ENCODE data around the gene TMPRSS11A. TPM values are rescaled to one million over a fixed set of nuclear protein-coding genes. Genes with fewer than 3 reads are reported as not detected.

TMPRSS11A gene
- total RNA-seq, 2 donors from 2014 or later, result not detected

- no peak for ATAC-seq (replicated peaks in 1 of 2)
- no peak overlapping the region for H3K27ac Mint-ChIP-seq
- peaks cover 6% of the 10 kb centered on the region for H3K27me3 Mint-ChIP-seq (ENCODE audit: low read depth)
- H3K36me3 Mint-ChIP-seq (ENCODE audit: insufficient read depth in 2 of 2), result no peaks in the 10 kb centered on the region
- no peak for DNase-seq
- H3K9me3 Mint-ChIP-seq, result peaks cover 0 to 3% of the 10 kb centered on the region in 2 donors
- no peak overlapping the region for H3K4me3 Mint-ChIP-seq
- H3K4me1 Mint-ChIP-seq (ENCODE audit: low read depth), result no peaks in the 10 kb centered on the region
Observed at GRCh38 chr4:67933755-67934154, 29.5 kb downstream of the TMPRSS11A start.

- Mint-ChIP-seq H3K4me3 (no peak overlapping the region), H3K9me3 (peaks cover 0 to under 1% of the 10 kb centered on the region in 2 donors), H3K27me3 (ENCODE audit: low read depth) (peaks cover under 1% of the 10 kb centered on the region), H3K27ac (no peak overlapping the region), H3K36me3 (ENCODE audit: insufficient read depth in 2 of 2) (no peaks in the 10 kb centered on the region), H3K4me1 (ENCODE audit: low read depth) (no peaks in the 10 kb centered on the region)
- no peak for DNase-seq
- no peak for ATAC-seq (replicated peaks in 1 of 2)
Observed at GRCh38 chr4:67933038-67933437, 30.3 kb downstream of the TMPRSS11A start.

DNA sequence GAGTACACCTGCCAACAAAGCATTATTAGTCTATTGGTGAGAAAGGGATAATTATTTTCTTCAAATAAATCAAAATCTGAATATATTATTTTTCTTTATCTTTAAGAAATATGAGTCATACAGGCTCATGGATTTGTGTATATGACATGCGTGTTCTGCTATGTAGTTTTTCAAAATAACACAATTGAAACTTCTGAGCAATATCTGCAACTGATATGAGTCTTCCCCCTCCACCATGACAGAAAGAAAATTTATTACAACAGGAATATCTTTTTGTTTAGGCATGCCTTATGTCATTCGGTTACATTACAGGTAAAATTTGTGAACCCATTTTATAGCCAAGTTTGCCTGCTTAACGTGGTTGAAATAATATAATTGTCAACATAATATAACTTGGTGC, 32.0 kb downstream of the TMPRSS11A start:
- Mint-ChIP-seq H3K9me3 (no peaks in the 10 kb centered on the region), H3K36me3 (ENCODE audit: insufficient read depth in 2 of 2) (no peaks in the 10 kb centered on the region), H3K27me3 (ENCODE audit: low read depth) (no peaks in the 10 kb centered on the region), H3K4me3 (no peak overlapping the region), H3K4me1 (ENCODE audit: low read depth) (no peaks in the 10 kb centered on the region), H3K27ac (no peak overlapping the region)
- ATAC-seq (replicated peaks in 1 of 2) (no peak), DNase-seq (no peak)

DNA sequence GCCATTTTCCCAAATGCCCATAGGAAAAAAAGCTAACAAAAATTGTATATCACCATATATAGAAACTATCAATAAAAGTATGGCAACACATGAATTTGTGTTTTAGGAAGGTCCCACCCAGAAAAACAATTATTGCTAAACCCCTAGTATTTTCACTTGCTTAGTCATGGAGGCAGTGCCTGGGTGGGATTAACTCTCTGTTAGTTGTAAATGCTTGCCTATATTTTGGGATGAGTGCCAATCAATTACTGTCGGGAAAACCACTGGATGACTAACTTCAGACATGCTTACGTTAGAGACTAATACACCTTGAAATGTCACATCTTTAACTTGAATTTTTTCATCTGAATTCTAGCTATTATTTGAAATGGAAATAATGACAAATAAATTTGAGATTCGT, 33.9 kb downstream of the TMPRSS11A start:
- Mint-ChIP-seq H3K27ac (no peak overlapping the region), H3K4me1 (ENCODE audit: low read depth) (no peaks in the 10 kb centered on the region), H3K36me3 (ENCODE audit: insufficient read depth in 2 of 2) (no peaks in the 10 kb centered on the region), H3K9me3 (no peaks in the 10 kb centered on the region), H3K27me3 (ENCODE audit: low read depth) (no peaks in the 10 kb centered on the region), H3K4me3 (no peak overlapping the region)
- DNase-seq (no peak), ATAC-seq (replicated peaks in 1 of 2) (no peak)

DNA sequence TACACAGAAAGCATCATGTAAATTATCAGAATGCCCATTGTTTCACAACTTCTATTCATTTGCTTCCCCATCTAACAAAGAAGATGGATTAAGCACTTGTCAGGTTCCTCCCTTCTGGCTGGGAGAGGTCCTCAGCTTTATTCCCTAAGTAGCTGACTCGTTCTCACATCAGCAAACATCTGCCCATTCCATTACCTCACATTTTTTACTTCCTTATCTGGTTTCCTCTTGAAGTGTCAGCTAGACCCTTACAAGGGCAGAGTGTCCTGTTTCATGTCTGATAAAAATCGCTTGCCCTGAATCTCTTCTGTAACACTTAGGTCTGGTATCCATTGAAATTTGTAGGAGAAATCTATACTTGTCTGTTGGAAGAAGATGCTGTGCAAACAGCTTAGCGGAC, 34.7 kb downstream of the TMPRSS11A start:
- ATAC-seq (replicated peaks in 1 of 2), result no peak

GRCh38 chr4:67927251-67927650, 36.0 kb downstream of the TMPRSS11A start:
- H3K27me3 Mint-ChIP-seq (ENCODE audit: low read depth), result no peaks in the 10 kb centered on the region
- peaks cover 0 to 1% of the 10 kb centered on the region in 2 donors for H3K9me3 Mint-ChIP-seq
- H3K27ac Mint-ChIP-seq, result no peak overlapping the region
- DNase-seq (no peak), ATAC-seq (replicated peaks in 1 of 2) (no peak)
- H3K4me3 Mint-ChIP-seq, result no peak overlapping the region
- no peaks in the 10 kb centered on the region for H3K4me1 Mint-ChIP-seq (ENCODE audit: low read depth)
- no peaks in the 10 kb centered on the region for H3K36me3 Mint-ChIP-seq (ENCODE audit: insufficient read depth in 2 of 2)

More for the DNA sequence above, 34.7 kb downstream of the TMPRSS11A start:
- no peak for DNase-seq
- no peak overlapping the region for H3K27ac Mint-ChIP-seq
- H3K4me1 Mint-ChIP-seq (ENCODE audit: low read depth), result no peaks in the 10 kb centered on the region
- H3K9me3 Mint-ChIP-seq, result peaks cover 0 to 1% of the 10 kb centered on the region in 2 donors
- H3K36me3 Mint-ChIP-seq (ENCODE audit: insufficient read depth in 2 of 2), result no peaks in the 10 kb centered on the region
- H3K4me3 Mint-ChIP-seq, result no peak overlapping the region
- no peaks in the 10 kb centered on the region for H3K27me3 Mint-ChIP-seq (ENCODE audit: low read depth)

GRCh38 chr4:67926485-67926884, 36.8 kb downstream of the TMPRSS11A start:
- H3K9me3 Mint-ChIP-seq, result peaks cover 0 to 1% of the 10 kb centered on the region in 2 donors
- H3K4me1 Mint-ChIP-seq (ENCODE audit: low read depth), result no peaks in the 10 kb centered on the region
- no peak overlapping the region for H3K4me3 Mint-ChIP-seq
- no peak for DNase-seq
- no peaks in the 10 kb centered on the region for H3K36me3 Mint-ChIP-seq (ENCODE audit: insufficient read depth in 2 of 2)
- no peak overlapping the region for H3K27ac Mint-ChIP-seq
- ATAC-seq (replicated peaks in 1 of 2), result no peak
- H3K27me3 Mint-ChIP-seq (ENCODE audit: low read depth), result no peaks in the 10 kb centered on the region

DNA sequence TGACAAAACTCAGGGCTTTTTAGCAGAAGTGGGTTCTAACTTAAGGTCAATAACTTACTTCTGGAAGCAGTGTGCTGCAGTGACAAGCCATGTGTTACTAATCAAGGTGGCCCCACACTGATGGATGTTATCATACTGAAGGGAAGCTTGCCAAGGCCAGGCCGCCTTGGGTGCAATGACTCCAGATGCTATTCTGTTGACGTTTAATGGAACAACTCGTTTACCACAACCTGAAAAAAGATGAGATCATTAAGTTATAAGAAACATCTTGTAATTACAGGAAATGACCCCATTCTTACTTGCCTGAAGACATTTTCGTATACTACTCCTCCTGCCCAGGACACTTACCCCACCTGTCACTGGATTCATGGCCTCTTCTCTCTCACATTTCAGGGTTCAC, 40.6 kb downstream of the TMPRSS11A start:
- no peak overlapping the region for H3K4me3 Mint-ChIP-seq
- no peak overlapping the region for H3K27ac Mint-ChIP-seq
- no peaks in the 10 kb centered on the region for H3K4me1 Mint-ChIP-seq (ENCODE audit: low read depth)
- no peak for DNase-seq
- H3K9me3 Mint-ChIP-seq, result peaks cover 0 to 1% of the 10 kb centered on the region in 2 donors
- no peaks in the 10 kb centered on the region for H3K36me3 Mint-ChIP-seq (ENCODE audit: insufficient read depth in 2 of 2)
- H3K27me3 Mint-ChIP-seq (ENCODE audit: low read depth), result no peaks in the 10 kb centered on the region
- no peak for ATAC-seq (replicated peaks in 1 of 2)

DNA sequence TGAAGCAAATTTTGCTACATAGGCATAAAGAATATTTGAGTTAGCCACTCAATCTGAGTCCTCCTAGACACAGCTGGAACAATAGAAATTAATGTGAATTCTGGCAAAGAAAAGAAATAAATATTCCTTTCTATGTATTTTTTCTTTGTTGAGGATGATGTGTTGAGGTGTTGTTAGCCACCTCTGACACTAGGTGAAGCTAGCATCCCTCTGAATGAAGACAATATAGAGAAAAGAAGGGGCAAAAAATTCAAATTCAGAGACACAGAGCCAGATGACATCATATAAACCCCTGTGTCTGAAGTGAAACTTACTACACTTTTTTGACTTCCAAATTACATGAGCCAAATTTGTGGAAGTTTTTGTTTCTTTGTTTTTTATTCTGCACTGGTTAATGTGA, 44.9 kb downstream of the TMPRSS11A start:
- ATAC-seq (replicated peaks in 1 of 2), result no peak
- Mint-ChIP-seq H3K27me3 (ENCODE audit: low read depth) (no peaks in the 10 kb centered on the region), H3K4me3 (no peak overlapping the region), H3K27ac (no peak overlapping the region), H3K36me3 (ENCODE audit: insufficient read depth in 2 of 2) (no peaks in the 10 kb centered on the region), H3K9me3 (no peaks in the 10 kb centered on the region), H3K4me1 (ENCODE audit: low read depth) (no peaks in the 10 kb centered on the region)
- DNase-seq, result no peak

DNA sequence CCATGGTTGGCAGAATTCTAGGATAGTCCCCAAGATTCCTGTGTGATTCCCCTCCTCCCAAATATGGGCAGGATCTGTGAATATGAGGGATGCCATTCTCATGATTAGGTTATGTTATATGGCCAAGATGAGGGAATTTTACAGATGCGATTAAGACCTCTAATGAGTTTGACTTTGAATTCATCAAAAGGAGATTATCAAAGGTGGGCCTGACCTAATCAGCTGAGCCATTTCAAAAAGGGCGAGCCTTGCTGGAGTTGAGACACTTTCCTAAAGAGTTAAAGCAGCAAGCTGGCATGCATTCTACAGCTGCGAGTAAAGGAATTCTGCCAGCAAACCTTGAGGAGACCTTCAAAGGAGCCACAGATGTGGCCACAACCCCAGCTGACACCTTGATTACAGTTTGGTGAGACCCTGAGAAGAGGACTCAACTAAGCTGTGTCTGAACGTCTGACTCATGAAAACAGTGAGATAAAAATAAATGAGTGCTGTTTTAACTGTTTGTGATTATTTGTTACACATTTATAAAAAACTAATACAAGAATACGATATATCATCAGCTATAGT, 47.8 kb downstream of the TMPRSS11A start:
- Mint-ChIP-seq H3K36me3 (ENCODE audit: insufficient read depth in 2 of 2) (no peaks in the 10 kb centered on the region), H3K27ac (no peak overlapping the region), H3K9me3 (no peaks in the 10 kb centered on the region), H3K4me1 (ENCODE audit: low read depth) (no peaks in the 10 kb centered on the region), H3K27me3 (ENCODE audit: low read depth) (peaks cover 17% of the 10 kb centered on the region), H3K4me3 (no peak overlapping the region)
- no peak for ATAC-seq (replicated peaks in 1 of 2)
- no peak for DNase-seq

DNA sequence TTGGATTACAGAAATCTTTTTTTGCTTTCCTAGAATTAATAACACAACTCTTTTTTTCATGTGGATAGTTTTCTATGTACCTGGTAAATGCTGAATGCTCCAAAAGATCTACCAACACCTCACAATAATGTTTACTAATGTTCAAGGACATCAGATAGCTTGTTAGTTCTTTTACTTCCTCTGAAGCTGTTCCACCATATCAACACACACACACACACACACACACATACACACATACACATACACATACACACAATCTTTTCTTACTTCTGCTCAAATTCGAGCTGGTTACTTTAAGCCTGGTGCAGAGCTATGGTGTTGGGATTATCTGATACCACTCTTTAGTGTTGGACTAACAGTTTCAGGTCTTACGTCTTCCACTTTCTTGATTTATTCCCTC, 51.2 kb downstream of the TMPRSS11A start:
- Mint-ChIP-seq H3K4me1 (ENCODE audit: low read depth) (no peaks in the 10 kb centered on the region), H3K27ac (no peak overlapping the region), H3K36me3 (ENCODE audit: insufficient read depth in 2 of 2) (no peaks in the 10 kb centered on the region), H3K4me3 (no peak overlapping the region), H3K27me3 (ENCODE audit: low read depth) (peaks cover 17% of the 10 kb centered on the region), H3K9me3 (no peaks in the 10 kb centered on the region)
- no peak for DNase-seq
- no peak for ATAC-seq (replicated peaks in 1 of 2)

DNA sequence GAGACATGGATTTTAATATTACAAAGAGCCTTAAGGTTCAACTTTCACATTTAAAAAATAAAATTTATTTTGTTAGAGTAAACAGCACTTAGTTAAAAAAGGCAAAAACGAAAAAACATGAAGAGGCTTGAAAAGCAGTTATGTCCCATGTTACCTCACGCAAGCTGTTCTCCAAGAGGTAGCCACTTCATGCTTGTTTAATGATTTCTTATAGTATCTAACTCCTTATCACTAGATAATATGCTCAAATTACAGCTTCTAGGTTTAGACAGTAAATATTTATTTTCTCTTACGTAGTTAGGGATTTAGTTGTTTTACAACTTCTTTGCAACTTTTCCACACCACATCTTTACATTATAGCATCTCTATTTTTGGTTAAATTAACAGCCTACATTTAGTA, 51.7 kb downstream of the TMPRSS11A start:
- H3K27ac Mint-ChIP-seq, result no peak overlapping the region
- H3K4me1 Mint-ChIP-seq (ENCODE audit: low read depth), result no peaks in the 10 kb centered on the region
- no peaks in the 10 kb centered on the region for H3K9me3 Mint-ChIP-seq
- H3K4me3 Mint-ChIP-seq, result no peak overlapping the region
- DNase-seq (no peak), ATAC-seq (replicated peaks in 1 of 2) (no peak)
- H3K36me3 Mint-ChIP-seq (ENCODE audit: insufficient read depth in 2 of 2), result no peaks in the 10 kb centered on the region
- H3K27me3 Mint-ChIP-seq (ENCODE audit: low read depth), result peaks cover 17% of the 10 kb centered on the region

DNA sequence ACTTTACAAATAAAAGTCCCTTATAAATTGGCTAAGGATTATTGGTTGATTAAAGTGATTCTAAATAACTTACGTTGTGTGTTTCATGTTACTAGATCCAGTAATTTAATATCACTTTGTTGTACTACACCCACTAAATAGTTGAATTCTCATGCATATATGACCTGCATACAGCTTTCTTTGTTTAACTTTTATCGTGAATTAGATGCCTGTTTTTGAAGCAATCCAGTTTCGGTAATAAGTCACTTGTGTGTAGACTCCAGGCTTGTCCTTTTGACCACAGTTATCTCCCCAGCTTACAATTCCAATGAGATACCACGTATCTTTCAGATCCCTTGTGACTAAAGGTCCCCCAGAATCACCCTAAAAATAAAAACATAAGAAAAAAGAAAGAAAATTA, 52.2 kb downstream of the TMPRSS11A start:
- Mint-ChIP-seq H3K27me3 (ENCODE audit: low read depth) (peaks cover 17% of the 10 kb centered on the region), H3K36me3 (ENCODE audit: insufficient read depth in 2 of 2) (no peaks in the 10 kb centered on the region)

GRCh38 chr4:67910585-67910905, 52.7 kb downstream of the TMPRSS11A start:
- ATAC-seq (replicated peaks in 1 of 2) (no peak), DNase-seq (no peak)
- Mint-ChIP-seq H3K4me3 (no peak overlapping the region), H3K4me1 (ENCODE audit: low read depth) (no peaks in the 10 kb centered on the region), H3K36me3 (ENCODE audit: insufficient read depth in 2 of 2) (no peaks in the 10 kb centered on the region), H3K27ac (no peak overlapping the region), H3K27me3 (ENCODE audit: low read depth) (peaks cover 17% of the 10 kb centered on the region), H3K9me3 (no peaks in the 10 kb centered on the region)

More for the DNA sequence above, 52.2 kb downstream of the TMPRSS11A start:
- no peaks in the 10 kb centered on the region for H3K9me3 Mint-ChIP-seq
- no peak overlapping the region for H3K4me3 Mint-ChIP-seq
- ATAC-seq (replicated peaks in 1 of 2) (no peak), DNase-seq (no peak)
- no peaks in the 10 kb centered on the region for H3K4me1 Mint-ChIP-seq (ENCODE audit: low read depth)
- no peak overlapping the region for H3K27ac Mint-ChIP-seq

Data from activated T-cell treated with anti-CD3 and anti-CD28 coated beads, Interleukin-2, amount 50 U/mL, for 72 hours (primary cell).